GM18502 (cell line): ENCODE results near the gene PIK3R5.
"Not testable (repeated sequence)": the region's sequence is repeated elsewhere in the genome, so short reads cannot be mapped to it uniquely, and the experiment has no call there.

Experiments
- ATAC-seq: cut with Tn5 transposase; IDR thresholded peaks from one replicate; pipeline ENCODE4 v1.9.1; 2021; ENCODE audit warnings: mild to moderate bottlenecking; ENCODE audit not compliant: unreplicated experiment, poor library complexity

The PIK3R5 gene

GRCh38 chr17:8965394-8966168 is at the start of gene PIK3R5:
TSS of gene PIK3R5 (minus strand) at chr17:8965707. CDS start at chr17:8911494, 54,213 bp downstream.
- peak; percentile 70 for ATAC-seq

- no peak for ATAC-seq
Measured at GRCh38 chr17:9011001-9011400, 45.5 kb upstream of the PIK3R5 start.

- no peak for ATAC-seq
Measured at GRCh38 chr17:9009737-9010136, 44.2 kb upstream of the PIK3R5 start.

- no peak for ATAC-seq
Measured at GRCh38 chr17:9009096-9009495, 43.6 kb upstream of the PIK3R5 start.

GRCh38 chr17:9007052-9007714 is 41.7 kb upstream of the PIK3R5 start:
- no peak for ATAC-seq

GRCh38 chr17:9006175-9006767 is 40.8 kb upstream of the PIK3R5 start:
- ATAC-seq, result no peak

- no peak for ATAC-seq
Measured at GRCh38 chr17:9004961-9005285, 39.4 kb upstream of the PIK3R5 start.

- ATAC-seq, result no peak
Measured at GRCh38 chr17:9004132-9004960, 38.8 kb upstream of the PIK3R5 start.

GRCh38 chr17:9003355-9004131 is 38.0 kb upstream of the PIK3R5 start:
- ATAC-seq, result no peak

- ATAC-seq, result no peak
Measured at GRCh38 chr17:9002606-9003354, 37.3 kb upstream of the PIK3R5 start.

- no peak for ATAC-seq
Measured at GRCh38 chr17:9002227-9002605, 36.7 kb upstream of the PIK3R5 start.

- no peak for ATAC-seq
Measured at GRCh38 chr17:9001559-9001958, 36.1 kb upstream of the PIK3R5 start.

GRCh38 chr17:8997994-8998628 is 32.6 kb upstream of the PIK3R5 start:
- no peak for ATAC-seq

GRCh38 chr17:8995711-8996110 is 30.2 kb upstream of the PIK3R5 start:
- no peak for ATAC-seq

- no peak for ATAC-seq
Measured at GRCh38 chr17:8994319-8994718, 28.8 kb upstream of the PIK3R5 start.

GRCh38 chr17:8991514-8992285 is 26.2 kb upstream of the PIK3R5 start:
- ATAC-seq, result no peak

GRCh38 chr17:8988263-8988935 is 22.9 kb upstream of the PIK3R5 start:
- not testable (repeated sequence) for ATAC-seq

- no peak for ATAC-seq
Measured at GRCh38 chr17:8986295-8986694, 20.8 kb upstream of the PIK3R5 start.
